GM12878 (cell line): Measurements from ENCODE around the gene OR2H1.

Source experiments
- CEBPB ChIP-seq, 2 experiments: fragments of 150-350 bp in 1 of 2; IDR thresholded peaks; 2 replicates each; pipeline ENCODE4 v1.6.1; 2012 to 2014; ENCODE audit warnings: low read depth in 2 of 2, low read length in 2 of 2, borderline replicate concordance in 1 of 2, inconsistent platforms in 1 of 2
- CTCF ChIP-seq, 3 experiments: IDR thresholded peaks in 2 of 3; conservative IDR thresholded peaks in 1 of 3; 2 replicates each; pipeline ENCODE4 v1.5.1; 2011; ENCODE audit warnings: low read depth in 3 of 3, low read length in 3 of 3, mild to moderate bottlenecking in 3 of 3, control low read depth in 2 of 3, moderate library complexity in 2 of 3, inconsistent platforms in 1 of 3, mixed read lengths in 1 of 3; ENCODE audit not compliant: control insufficient read depth in 2 of 3, insufficient read depth in 1 of 3; ENCODE audit errors: extremely low read depth in 1 of 3
- YY1 ChIP-seq: IDR thresholded peaks from 2 replicates; pipeline ENCODE4 v1.6.1; 2011; ENCODE audit warnings: low read depth, mild to moderate bottlenecking, low read length

GRCh38 chr6:29500594-29500993, 43.6 kb downstream of the OR2H1 start:
- TF ChIP-seq YY1, result no peak
- no peak for TF ChIP-seq CTCF (IDR thresholded peaks at IDR 0.05 in 2 of 3, conservative IDR thresholded peaks at IDR 0.05 in 1 of 3; ENCODE audit: control insufficient read depth in 2 of 3, extremely low read depth in 1 of 3, insufficient read depth in 1 of 3, low read depth in 3 of 3, low read length in 3 of 3)
- no peak for TF ChIP-seq CEBPB (IDR thresholded peaks at IDR 0.05; ENCODE audit: borderline replicate concordance in 1 of 2, low read depth in 2 of 2, low read length in 2 of 2)
